Activated effector memory CD4-positive, alpha-beta T cell treated with Interleukin-2 at 50 U/mL for 16 hours (primary cell): ENCODE measurements around the gene TUSC2.
"Not testable (repeated sequence)": the region's sequence is repeated elsewhere in the genome, so short reads cannot be mapped to it uniquely, and the experiment has no call there.

Source experiments
- DNase-seq: peaks from one replicate; pipeline ENCODE4 v3.0.0-alpha.2; 2020

Gene TUSC2

GRCh38 chr3:50293079-50293801 is 34.8 kb downstream of the TUSC2 start:
- no peak for DNase-seq

GRCh38 chr3:50292159-50293078 is 35.6 kb downstream of the TUSC2 start, which contains the start of gene IFRD2:
Gene IFRD2, minus strand, starts transcription at chr3:50292429. Its CDS starts 155 bp downstream, at chr3:50292274.
- peak; percentile 93 for DNase-seq

GRCh38 chr3:50290161-50290641 is 37.8 kb downstream of the TUSC2 start:
- DNase-seq, result no peak

- no peak for DNase-seq
These were observed 38.9 kb downstream of the TUSC2 start for GRCh38 chr3:50289130-50289529.

GRCh38 chr3:50288387-50289007 is 39.5 kb downstream of the TUSC2 start:
- DNase-seq, result no peak

GRCh38 chr3:50287262-50287661 is 40.8 kb downstream of the TUSC2 start:
- DNase-seq, result no peak

GRCh38 chr3:50286322-50287227 is 41.4 kb downstream of the TUSC2 start:
- DNase-seq, result no peak

GRCh38 chr3:50284121-50284520 is 43.9 kb downstream of the TUSC2 start:
- not testable (repeated sequence) for DNase-seq

GRCh38 chr3:50279255-50280016 is 48.6 kb downstream of the TUSC2 start:
- no peak for DNase-seq

GRCh38 chr3:50278880-50279224 is 49.2 kb downstream of the TUSC2 start, which contains the start of gene LSMEM2:
Gene LSMEM2, plus strand, starts transcription at chr3:50279087. Its CDS starts 27 bp downstream, at chr3:50279114.
- no peak for DNase-seq

GRCh38 chr3:50278123-50278879 is 49.7 kb downstream of the TUSC2 start:
- DNase-seq, result no peak

- no peak for DNase-seq
These were observed 51.3 kb downstream of the TUSC2 start for GRCh38 chr3:50276762-50277101.

- DNase-seq, result no peak
These were observed 51.8 kb downstream of the TUSC2 start for GRCh38 chr3:50275996-50276761.

GRCh38 chr3:50275141-50275995 is 52.7 kb downstream of the TUSC2 start:
- DNase-seq, result no peak
